ENCODE results near the gene SPON2.

SPON2 gene

GRCh38 chr4:1170156-1170975 is 2.0 kb downstream of the SPON2 start:
- peak; percentile 12 for DNase-seq (ENCODE audit: extremely low spot score)
- TF ChIP-seq, protein P1, sequence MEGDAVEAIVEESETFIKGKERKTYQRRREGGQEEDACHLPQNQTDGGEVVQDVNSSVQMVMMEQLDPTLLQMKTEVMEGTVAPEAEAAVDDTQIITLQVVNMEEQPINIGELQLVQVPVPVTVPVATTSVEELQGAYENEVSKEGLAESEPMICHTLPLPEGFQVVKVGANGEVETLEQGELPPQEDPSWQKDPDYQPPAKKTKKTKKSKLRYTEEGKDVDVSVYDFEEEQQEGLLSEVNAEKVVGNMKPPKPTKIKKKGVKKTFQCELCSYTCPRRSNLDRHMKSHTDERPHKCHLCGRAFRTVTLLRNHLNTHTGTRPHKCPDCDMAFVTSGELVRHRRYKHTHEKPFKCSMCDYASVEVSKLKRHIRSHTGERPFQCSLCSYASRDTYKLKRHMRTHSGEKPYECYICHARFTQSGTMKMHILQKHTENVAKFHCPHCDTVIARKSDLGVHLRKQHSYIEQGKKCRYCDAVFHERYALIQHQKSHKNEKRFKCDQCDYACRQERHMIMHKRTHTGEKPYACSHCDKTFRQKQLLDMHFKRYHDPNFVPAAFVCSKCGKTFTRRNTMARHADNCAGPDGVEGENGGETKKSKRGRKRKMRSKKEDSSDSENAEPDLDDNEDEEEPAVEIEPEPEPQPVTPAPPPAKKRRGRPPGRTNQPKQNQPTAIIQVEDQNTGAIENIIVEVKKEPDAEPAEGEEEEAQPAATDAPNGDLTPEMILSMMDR (IDR thresholded peaks at IDR 0.05; ENCODE audit: control extremely low read depth, extremely low read depth, low read depth, missing control alignments) = no peak
- CTCF ChIA-PET = interaction anchor here (1.5 kb wide), 1 partner anchor 10 kb away, joined by 4 read pairs; no protein-coding TSS in a partner anchor
- POLR2A ChIA-PET = no interaction called here

DNA sequence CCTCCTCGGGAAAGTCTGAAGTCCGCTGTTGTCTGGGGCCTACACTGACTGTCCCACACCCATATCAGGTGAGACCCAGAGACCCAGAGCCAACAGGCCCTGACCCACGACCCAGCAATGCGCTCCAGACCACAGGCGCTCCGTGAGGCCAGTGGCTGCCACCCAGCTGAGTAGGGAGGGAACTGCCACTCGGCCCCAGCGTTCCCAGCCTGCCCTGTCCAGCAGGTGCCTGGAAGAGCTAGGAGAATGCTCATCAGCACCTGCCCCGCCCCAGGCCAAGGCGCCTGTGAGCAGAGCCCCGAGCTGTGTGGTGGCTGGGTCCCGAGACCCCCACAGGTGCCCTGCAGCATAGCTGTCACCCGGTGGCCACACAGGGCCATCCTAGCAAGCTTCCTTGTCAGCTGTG is 2.7 kb downstream of the SPON2 start:
- POLR2A ChIA-PET = no interaction called here
- CTCF ChIA-PET = interaction anchor here (1.3 to 4.5 kb wide), 2 partner anchors 11 to 98 kb away, joined by 4 to 30 read pairs; no protein-coding TSS in a partner anchor
- TF ChIP-seq, protein P1 (IDR thresholded peaks at IDR 0.05; ENCODE audit: control extremely low read depth, extremely low read depth, low read depth, missing control alignments) = no peak
- peak; percentile 14 for DNase-seq (ENCODE audit: extremely low spot score)

- ChIA-PET POLR2A (no interaction called here), CTCF (interaction anchor here (1.3 to 4.5 kb wide), 2 partner anchors 11 to 99 kb away, joined by 4 to 30 read pairs; no protein-coding TSS in a partner anchor)
- TF ChIP-seq, protein P1 (IDR thresholded peaks at IDR 0.05; ENCODE audit: control extremely low read depth, extremely low read depth, low read depth, missing control alignments) = no peak
- DNase-seq (ENCODE audit: extremely low spot score) = peak; percentile 9
Observed at GRCh38 chr4:1169171-1169671, 3.2 kb downstream of the SPON2 start.

GRCh38 chr4:1168191-1169101 is 3.9 kb downstream of the SPON2 start:
- TF ChIP-seq, protein P1 (IDR thresholded peaks at IDR 0.05; ENCODE audit: control extremely low read depth, extremely low read depth, low read depth, missing control alignments) = no peak
- peak; percentile 12 for DNase-seq (ENCODE audit: extremely low spot score)
- ChIA-PET POLR2A (no interaction called here), CTCF (interaction anchor here (1.0 to 4.5 kb wide), 17 partner anchors 11 to 178 kb away, joined by 3 to 30 read pairs (median 6); partner anchors contain the start of genes MAEA and UVSSA)

DNA sequence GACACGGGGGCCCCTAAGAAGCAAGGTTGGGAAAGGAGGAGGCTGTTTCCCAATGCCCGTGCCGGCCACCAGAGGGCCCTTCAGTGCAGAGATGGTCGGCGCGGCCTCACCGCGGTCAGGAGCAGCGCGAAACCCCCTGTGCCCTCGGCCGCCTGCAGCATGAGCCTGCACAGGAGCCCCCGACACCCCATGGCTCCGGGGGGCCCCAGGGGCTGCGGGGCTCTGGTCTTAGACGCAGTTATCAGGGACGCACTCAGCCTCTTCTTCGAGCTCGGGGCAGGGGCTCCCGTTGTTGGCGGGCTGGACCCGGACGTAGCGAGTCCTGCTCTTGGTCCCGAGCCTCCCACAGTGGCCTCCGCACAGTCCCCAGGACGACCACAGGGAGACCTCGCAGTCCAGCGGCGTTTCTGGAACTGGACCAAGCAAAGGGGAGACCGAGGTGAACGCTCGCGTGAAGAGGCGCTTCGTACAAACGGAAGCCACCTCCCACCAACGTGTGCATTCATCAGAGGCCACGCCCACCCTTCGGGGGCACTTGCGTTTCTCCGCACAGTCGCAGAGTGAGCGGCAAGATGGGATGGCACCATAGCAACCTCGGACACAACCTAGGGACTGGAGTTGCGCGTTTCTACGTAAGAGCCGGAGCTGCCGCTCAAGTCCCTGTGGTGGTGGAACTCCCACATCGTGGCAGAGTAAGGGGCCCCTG is 5.0 kb downstream of the SPON2 start:
- CTCF ChIA-PET = interaction anchor here (0.7 to 4.5 kb wide), 27 partner anchors 8 to 179 kb away, joined by 3 to 30 read pairs (median 5); partner anchors contain the start of genes CTBP1, MAEA and UVSSA
- POLR2A ChIA-PET = no interaction called here
- TF ChIP-seq, protein P1 (IDR thresholded peaks at IDR 0.05; ENCODE audit: control extremely low read depth, extremely low read depth, low read depth, missing control alignments) = peak; percentile 87
- peak; percentile 89 for DNase-seq (ENCODE audit: extremely low spot score)
